ENCODE measurements around the gene WNT4. TPM values are rescaled to one million over a fixed set of nuclear protein-coding genes. Genes with fewer than 3 reads are reported as not detected.

Gene WNT4
- total and polyA plus RNA-seq, 7 donors, result 0.14 to 1.2 (median 0.36) TPM

DNA sequence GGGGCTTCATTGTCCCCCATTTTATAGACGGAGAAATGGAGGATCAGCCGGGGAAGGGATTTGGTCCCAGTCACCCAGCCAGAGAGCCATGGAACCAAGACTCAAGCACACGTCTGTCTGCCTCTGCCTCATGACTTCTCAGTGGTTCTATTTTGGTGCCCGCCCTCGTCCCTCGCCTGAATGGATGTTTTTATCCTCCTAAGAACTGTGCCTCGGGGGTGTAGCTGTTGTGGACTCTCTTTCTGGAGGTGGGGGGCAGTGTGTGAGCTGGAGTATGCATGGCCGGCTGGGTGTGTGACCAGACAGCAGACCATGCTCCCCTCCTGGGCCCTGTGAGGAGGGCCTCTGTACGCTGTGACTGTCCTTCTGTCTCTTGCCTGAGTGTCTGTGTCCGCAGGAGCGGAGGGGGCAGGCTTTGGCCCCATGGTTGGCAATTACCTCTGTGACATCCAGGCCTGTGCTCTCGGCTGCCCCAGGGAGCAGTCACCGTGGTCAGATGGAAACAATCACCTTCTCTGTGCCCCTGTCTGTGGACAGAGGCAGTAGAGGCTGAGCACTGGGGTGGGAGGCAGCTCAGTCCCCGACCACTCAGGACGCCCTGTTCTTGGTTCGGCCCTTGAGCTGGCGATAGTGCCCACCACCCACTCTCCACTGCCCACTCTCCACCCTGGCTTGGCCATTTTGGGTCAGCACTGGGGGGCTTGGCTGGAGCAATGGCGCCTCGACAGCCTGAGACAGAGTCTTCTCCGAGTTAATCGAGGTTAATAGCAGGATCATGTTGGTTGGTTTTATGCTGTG is 20.4 kb downstream of the WNT4 start:
- Histone ChIP-seq H3K36me3 (peaks cover 0 to 19% (median 5%) of the 10 kb centered on the region in 4 donors), H3K9me3 (no peaks in the 10 kb centered on the region), H3K27ac (peak overlapping the region in 1 of 4 donors; percentile 5), H3K4me3 (no peak overlapping the region), H3K27me3 (no peaks in the 10 kb centered on the region), H3K4me1 (peaks cover 0 to 7% (median 6%) of the 10 kb centered on the region in 4 donors)
- no peak for DNase-seq
- intact Hi-C loops (cut with DNase I), result no loop called here
- no peak for TF ChIP-seq POLR2A (IDR thresholded peaks at IDR 0.05)
- TF ChIP-seq, protein P1, sequence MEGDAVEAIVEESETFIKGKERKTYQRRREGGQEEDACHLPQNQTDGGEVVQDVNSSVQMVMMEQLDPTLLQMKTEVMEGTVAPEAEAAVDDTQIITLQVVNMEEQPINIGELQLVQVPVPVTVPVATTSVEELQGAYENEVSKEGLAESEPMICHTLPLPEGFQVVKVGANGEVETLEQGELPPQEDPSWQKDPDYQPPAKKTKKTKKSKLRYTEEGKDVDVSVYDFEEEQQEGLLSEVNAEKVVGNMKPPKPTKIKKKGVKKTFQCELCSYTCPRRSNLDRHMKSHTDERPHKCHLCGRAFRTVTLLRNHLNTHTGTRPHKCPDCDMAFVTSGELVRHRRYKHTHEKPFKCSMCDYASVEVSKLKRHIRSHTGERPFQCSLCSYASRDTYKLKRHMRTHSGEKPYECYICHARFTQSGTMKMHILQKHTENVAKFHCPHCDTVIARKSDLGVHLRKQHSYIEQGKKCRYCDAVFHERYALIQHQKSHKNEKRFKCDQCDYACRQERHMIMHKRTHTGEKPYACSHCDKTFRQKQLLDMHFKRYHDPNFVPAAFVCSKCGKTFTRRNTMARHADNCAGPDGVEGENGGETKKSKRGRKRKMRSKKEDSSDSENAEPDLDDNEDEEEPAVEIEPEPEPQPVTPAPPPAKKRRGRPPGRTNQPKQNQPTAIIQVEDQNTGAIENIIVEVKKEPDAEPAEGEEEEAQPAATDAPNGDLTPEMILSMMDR (IDR thresholded peaks at IDR 0.05), result no peak
- no peak for TF ChIP-seq POLR2AphosphoS5 (IDR thresholded peaks at IDR 0.05)
- no peak for TF ChIP-seq EP300 (IDR thresholded peaks at IDR 0.05)
- WGBS, 2 donors, result 86 to 90% methylated on average over 21 of the region's 21 CpGs

DNA sequence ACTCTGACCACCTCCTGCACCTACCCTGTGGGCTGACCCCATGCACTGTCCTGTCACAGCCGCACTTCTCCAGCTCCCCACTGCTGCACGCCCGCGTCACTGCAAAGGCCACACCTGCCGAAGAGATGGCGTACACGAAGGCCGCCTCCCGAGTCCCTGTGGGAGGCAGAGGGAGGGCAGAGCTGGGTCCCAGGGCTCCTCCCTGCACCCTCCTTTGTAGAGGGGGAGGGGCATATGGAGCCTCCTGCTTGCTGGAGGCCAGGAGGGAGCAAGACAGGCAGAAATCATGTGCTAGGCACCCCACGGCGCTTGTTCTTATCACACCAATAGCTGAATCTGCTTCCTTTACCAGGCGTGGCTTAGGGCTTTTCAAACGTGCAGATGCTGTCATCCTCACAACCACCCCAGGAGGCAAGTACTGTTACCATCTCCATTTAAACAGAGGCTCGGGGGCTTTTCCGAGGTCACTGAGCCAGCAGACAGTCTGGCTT is 21.4 kb downstream of the WNT4 start:
- Histone ChIP-seq H3K4me1 (peaks cover 0 to 17% (median 15%) of the 10 kb centered on the region in 4 donors), H3K9me3 (no peaks in the 10 kb centered on the region), H3K27ac (no peak overlapping the region), H3K27me3 (no peaks in the 10 kb centered on the region), H3K4me3 (no peak overlapping the region), H3K36me3 (peaks cover 0 to 19% (median 5%) of the 10 kb centered on the region in 4 donors)
- 76 to 82% methylated on average over 15 of the region's 15 CpGs for WGBS, 2 donors
- intact Hi-C loops (cut with DNase I), result no loop called here
- no peak for TF ChIP-seq POLR2AphosphoS5 (IDR thresholded peaks at IDR 0.05)
- no peak for TF ChIP-seq EP300 (IDR thresholded peaks at IDR 0.05)
- TF ChIP-seq, protein P1 (IDR thresholded peaks at IDR 0.05), result no peak
- no peak for TF ChIP-seq POLR2A (IDR thresholded peaks at IDR 0.05)
- DNase-seq, result no peak

DNA sequence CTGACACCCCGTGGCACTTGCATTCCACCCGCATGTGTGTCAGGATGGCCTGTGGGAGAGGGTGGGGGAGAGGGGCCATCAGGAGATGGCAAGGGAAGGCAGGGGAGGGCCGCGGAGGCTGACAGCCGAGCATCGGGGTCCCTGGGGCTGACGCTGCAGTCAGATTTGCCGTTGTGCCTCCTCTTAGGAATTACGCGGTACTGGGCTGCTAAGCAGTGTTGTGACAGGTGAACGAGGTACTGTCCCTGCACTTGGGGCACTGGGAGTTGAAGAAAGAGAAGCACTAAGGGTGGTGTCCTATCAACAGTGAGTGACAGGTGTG is 22.5 kb downstream of the WNT4 start:
- intact Hi-C loops (cut with DNase I), result no loop called here
- H3K4me3 ChIP-seq, result no peak overlapping the region
- peaks cover 0 to 19% (median 5%) of the 10 kb centered on the region in 4 donors for H3K36me3 ChIP-seq
- TF ChIP-seq, protein P1 (IDR thresholded peaks at IDR 0.05), result no peak
- TF ChIP-seq EP300 (IDR thresholded peaks at IDR 0.05), result no peak
- TF ChIP-seq POLR2AphosphoS5 (IDR thresholded peaks at IDR 0.05), result no peak
- TF ChIP-seq POLR2A (IDR thresholded peaks at IDR 0.05), result no peak
- no peaks in the 10 kb centered on the region for H3K9me3 ChIP-seq
- WGBS, 2 donors, result 85 to 92% methylated on average over 11 of the region's 11 CpGs
- no peak for DNase-seq
- H3K27me3 ChIP-seq, result no peaks in the 10 kb centered on the region
- H3K27ac ChIP-seq, result no peak overlapping the region
- peaks cover 0 to 25% (median 19%) of the 10 kb centered on the region in 4 donors for H3K4me1 ChIP-seq

DNA sequence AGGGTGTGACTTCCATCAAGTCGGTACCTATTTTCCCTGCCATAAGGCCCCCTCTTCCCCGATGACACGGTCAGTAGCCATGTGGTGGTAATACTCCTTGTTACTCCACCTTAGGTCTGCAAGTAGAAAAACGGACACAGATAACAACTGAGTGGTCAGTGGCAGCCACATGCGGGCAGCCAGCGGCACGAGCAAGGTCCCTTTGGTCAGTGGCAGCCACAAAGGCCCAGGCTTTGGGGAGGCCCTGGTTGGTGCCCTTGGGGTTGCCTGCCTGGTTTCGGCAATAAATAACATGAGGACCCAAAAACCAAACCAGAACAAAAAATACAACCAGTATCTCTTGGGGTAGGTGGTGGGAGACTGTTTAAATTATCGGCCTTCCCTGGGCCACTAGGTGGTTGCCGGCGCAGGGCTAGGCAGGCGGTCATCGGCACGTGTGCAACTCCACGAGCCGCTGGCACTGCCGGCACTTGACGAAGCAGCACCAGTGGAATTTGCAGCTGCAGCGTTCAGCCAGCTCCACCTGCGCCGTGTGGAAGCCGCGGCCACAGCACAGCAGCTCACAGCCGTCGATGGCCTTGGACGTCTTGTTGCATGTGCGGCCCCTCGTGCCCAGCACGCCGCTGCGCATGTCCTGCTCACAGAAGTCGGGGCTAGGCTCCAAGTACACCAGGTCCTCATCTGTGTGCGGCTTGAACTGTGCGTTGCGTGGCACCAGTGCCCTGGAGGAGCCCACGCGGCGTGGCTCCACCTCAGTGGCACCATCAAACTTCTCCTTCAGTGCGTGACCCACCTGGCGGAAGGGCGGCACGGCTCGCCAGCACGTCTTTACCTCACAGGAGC is 23.1 kb downstream of the WNT4 start:
- Histone ChIP-seq H3K27ac (no peak overlapping the region), H3K4me1 (peaks cover 0 to 31% (median 25%) of the 10 kb centered on the region in 4 donors), H3K4me3 (no peak overlapping the region), H3K36me3 (peaks cover 0 to 19% (median 5%) of the 10 kb centered on the region in 4 donors), H3K27me3 (no peaks in the 10 kb centered on the region), H3K9me3 (no peaks in the 10 kb centered on the region)
- DNase-seq, result peak; percentile 53
- intact Hi-C loops (cut with DNase I), result no loop called here
- TF ChIP-seq POLR2A (IDR thresholded peaks at IDR 0.05), result no peak
- no peak for TF ChIP-seq EP300 (IDR thresholded peaks at IDR 0.05)
- 95 to 96% methylated on average over 44 of the region's 44 CpGs for WGBS, 2 donors
